Skeletal muscle satellite cell (primary cell): ENCODE measurements around the gene GHRHR.

ENCODE experiments used
- H3K27me3 ChIP-seq: 2 replicates; pipeline ENCODE4 v1.7.0; 2013; ENCODE audit warnings: low read length; ENCODE audit not compliant: control insufficient read depth, insufficient read depth
- H3K36me3 ChIP-seq: 2 replicates; pipeline ENCODE4 v1.7.0; 2013; ENCODE audit warnings: mild to moderate bottlenecking, control low read depth, low read length; ENCODE audit not compliant: insufficient read depth
- H3K4me1 ChIP-seq: 2 replicates; pipeline ENCODE4 v1.7.0; 2013; ENCODE audit warnings: low read length; ENCODE audit not compliant: control insufficient read depth, insufficient read depth
- H3K4me2 ChIP-seq: 2 replicates; pipeline ENCODE4 v1.7.0; 2013; ENCODE audit warnings: mild to moderate bottlenecking, low read length
- H3K4me3 ChIP-seq: 2 replicates; pipeline ENCODE4 v1.7.0; 2013; ENCODE audit warnings: low read length
- H3K9ac ChIP-seq: 2 replicates; pipeline ENCODE4 v1.7.0; 2013; ENCODE audit warnings: mild to moderate bottlenecking, low read depth, low read length, moderate library complexity
- H3K9me3 ChIP-seq: replicated peaks from 2 replicates; pipeline ENCODE4 v1.7.0; 2013; ENCODE audit warnings: mild to moderate bottlenecking, control low read depth, low read length

GHRHR gene

DNA sequence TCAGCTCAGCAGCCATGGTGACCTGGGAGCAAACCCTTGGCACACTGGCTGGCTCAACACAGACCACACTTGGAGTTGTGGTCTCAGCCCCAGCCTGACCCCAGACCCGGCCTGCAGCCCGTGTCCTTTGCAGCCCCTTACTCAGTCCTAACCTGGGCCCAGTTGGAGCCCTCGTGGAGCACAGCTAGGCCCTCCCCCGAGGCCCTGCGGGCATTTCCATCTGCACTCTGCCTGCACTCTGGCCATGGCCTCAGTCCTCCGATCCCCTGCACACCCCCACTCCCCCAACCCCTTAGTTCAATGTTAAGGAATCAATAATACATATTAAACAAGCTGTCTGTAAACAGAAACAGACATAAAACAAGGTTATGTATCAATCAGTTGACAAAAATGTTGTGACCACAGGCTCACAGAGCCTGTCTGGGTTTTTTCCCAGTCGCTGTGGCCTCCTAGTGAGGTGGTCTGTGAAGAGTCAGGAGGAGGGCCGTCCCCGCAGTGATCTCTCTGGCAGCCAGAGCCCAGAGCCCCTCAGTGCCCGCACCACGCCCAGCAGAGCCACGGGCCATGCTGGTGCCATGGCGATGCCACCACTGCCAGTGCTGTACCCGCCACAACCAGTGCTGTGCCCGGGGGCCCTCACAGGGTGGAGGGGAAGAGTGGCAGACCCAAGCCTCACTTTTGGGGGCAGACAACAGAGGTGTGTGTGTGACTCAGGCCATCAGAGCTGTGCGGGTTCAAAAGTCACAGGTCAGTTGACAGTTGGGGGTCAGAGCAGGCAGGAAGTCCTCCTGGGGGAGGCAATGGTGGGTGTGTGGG lies 25.5 kb downstream of the GHRHR start:
- Histone ChIP-seq H3K27me3 (no peaks in the 10 kb centered on the region), H3K9ac (no peak overlapping the region), H3K4me3 (no peak overlapping the region), H3K4me2 (no peak overlapping the region), H3K36me3 (no peaks in the 10 kb centered on the region), H3K4me1 (no peaks in the 10 kb centered on the region), H3K9me3 (no peaks in the 10 kb centered on the region)

DNA sequence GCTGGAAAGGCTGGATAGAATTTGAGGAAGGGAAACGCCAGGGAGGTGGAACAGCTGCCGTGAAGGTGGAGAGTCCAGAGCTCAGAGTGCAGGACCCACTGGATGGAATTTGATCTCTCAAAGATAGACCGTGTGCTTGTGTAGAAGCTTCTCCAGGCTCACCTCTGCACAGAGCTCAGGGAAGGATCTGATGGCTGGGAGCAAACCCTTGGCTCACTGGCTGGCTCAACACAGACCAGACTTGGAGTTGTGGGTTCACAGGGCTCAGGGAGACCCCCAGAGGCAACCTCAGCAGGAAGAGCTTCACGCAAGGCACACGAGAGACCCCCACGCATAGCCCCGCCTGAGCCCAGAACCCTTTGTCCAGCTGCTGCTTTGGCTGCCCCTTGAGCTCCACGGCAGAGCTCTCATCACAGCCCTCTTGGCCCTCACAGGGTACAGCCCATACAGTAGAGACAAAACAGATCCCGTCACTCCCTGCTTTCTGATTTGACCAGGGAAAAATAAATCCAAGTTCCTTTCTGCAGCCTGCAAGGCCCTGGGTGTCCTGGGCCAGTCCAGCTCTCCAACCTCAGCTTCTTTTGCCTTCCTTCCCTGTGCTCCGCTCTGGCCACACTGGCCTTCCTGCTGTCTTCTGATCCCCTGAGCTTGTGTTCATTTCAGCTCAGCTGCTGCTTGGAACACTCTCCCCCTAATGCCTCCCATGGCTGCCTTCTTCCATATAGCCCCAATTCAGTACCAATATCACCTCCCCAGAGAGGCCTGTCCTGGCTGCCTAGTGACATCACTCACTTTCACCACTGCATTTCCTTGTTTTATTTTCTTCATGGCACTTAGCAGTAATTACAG lies 26.3 kb downstream of the GHRHR start:
- H3K4me1 ChIP-seq, result no peaks in the 10 kb centered on the region
- no peak overlapping the region for H3K4me2 ChIP-seq
- H3K9me3 ChIP-seq, result no peaks in the 10 kb centered on the region
- no peaks in the 10 kb centered on the region for H3K27me3 ChIP-seq
- no peak overlapping the region for H3K4me3 ChIP-seq
- no peak overlapping the region for H3K9ac ChIP-seq
- no peaks in the 10 kb centered on the region for H3K36me3 ChIP-seq

DNA sequence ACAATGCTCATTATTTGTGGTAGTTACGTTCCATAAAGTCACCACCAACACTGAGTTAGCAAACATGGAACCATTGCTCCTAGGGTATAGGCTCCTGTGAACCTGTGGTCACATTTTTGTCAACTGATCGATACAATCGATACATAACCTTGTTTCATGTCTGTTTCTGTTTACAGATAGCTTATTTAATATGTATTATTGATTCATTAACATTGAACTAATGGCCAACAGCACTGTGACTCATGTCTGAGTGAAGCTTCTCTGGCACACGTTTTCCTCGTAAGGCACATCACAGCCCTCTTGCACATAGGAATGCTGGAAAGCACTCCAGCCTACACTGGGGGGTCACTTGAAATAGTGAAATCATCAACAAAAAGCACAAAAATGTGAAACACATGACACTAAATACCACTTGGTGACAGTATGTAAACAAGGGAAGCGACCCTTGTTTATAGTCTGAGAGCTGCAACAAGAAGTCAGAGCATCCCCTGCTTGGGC lies 27.0 kb downstream of the GHRHR start:
- Histone ChIP-seq H3K9me3 (no peaks in the 10 kb centered on the region), H3K4me1 (no peaks in the 10 kb centered on the region), H3K36me3 (no peaks in the 10 kb centered on the region), H3K9ac (no peak overlapping the region), H3K4me3 (no peak overlapping the region), H3K27me3 (no peaks in the 10 kb centered on the region), H3K4me2 (no peak overlapping the region)

DNA sequence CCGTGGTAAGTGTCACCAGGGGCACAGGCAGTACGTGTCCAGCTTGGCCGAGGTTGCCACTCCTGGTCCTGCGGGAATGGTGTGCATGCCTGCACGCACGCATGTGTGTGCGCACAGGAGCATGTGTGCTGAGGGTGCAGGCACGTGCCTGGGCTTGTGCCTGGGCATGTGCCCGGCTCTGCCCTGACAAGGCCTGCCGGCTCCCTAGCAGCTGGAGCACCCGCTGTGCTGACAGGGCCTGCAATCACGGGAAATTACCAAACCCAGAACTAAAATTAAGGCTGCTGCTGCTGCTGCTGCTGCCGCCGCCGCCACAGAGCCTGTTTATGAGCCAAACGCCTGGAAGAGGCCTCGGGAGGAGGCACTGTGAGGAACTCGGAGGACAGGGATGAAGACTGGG lies 28.7 kb downstream of the GHRHR start:
- no peak overlapping the region for H3K4me2 ChIP-seq
- H3K9ac ChIP-seq, result no peak overlapping the region
- H3K4me1 ChIP-seq, result no peaks in the 10 kb centered on the region
- H3K36me3 ChIP-seq, result no peaks in the 10 kb centered on the region
- H3K4me3 ChIP-seq, result no peak overlapping the region
- no peaks in the 10 kb centered on the region for H3K9me3 ChIP-seq
- H3K27me3 ChIP-seq, result no peaks in the 10 kb centered on the region

DNA sequence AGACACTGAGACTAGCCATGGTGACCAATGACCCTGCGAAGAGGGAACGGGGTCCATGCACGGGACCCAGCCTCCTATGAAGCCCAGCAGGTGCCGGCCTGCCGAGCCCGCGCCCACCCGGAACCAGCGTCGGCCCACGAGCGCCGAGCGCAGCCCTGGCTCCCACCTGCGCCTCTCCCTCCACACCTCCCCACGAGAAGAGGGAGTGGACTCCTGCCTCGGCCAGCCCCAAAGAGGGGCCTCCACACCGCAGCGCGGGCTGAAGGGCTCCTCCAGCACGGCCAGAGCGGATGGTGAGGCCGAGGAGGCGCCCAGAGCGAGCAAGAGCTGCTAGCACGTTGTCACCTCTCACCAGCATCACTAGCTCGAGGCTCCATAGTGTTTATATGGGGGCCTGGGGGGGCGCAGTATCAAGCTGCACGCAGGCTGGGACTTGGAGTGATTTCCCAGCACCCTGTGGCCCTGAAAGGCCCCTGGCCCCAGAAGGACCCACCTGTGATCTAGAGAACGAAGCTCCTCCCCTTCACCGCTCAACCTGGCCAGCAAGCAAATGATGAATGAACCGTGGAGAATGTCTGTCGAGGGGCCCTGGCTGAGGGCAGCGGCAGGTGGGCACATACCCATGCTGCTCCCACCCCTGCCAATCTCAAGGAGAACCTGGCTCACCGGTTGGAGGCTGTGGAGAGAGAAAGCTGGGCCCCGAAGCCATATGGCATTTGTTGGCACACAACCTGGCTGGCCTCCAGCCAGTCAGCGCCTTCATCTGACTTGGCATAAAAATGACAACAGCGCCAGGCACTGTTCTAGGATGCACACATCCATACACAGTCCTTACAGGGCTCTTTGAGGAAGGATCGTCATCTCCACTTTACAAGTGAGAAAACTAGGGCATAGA lies 30.7 kb downstream of the GHRHR start:
- Histone ChIP-seq H3K9ac (no peak overlapping the region), H3K27me3 (no peaks in the 10 kb centered on the region)

DNA sequence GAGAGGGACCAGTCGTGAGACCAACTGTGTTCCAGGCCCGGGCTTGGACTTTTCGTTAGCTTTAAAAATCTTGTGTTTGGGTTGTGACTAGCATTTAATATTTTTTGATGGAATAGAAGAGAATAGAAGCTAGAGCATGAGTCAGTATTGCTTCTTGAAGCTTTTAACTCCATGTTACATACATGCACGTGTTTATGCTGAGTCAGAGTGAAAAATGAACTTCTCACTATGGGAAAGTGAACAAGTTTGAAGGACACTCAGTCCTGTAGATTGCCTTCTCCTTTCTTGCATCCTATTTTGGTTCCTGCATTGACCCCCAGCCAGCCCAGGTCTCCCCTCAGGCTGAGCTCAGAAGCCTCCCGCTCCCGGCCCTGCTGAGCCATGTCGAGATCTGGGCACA lies 31.8 kb downstream of the GHRHR start:
- no peaks in the 10 kb centered on the region for H3K27me3 ChIP-seq
- H3K9me3 ChIP-seq, result no peaks in the 10 kb centered on the region
- H3K4me3 ChIP-seq, result no peak overlapping the region
- H3K36me3 ChIP-seq, result no peaks in the 10 kb centered on the region
- no peak overlapping the region for H3K4me2 ChIP-seq
- no peaks in the 10 kb centered on the region for H3K4me1 ChIP-seq
- no peak overlapping the region for H3K9ac ChIP-seq

More for the DNA sequence above, 30.7 kb downstream of the GHRHR start:
- Histone ChIP-seq H3K36me3 (no peaks in the 10 kb centered on the region), H3K4me2 (no peak overlapping the region), H3K9me3 (no peaks in the 10 kb centered on the region), H3K4me1 (no peaks in the 10 kb centered on the region), H3K4me3 (no peak overlapping the region)

DNA sequence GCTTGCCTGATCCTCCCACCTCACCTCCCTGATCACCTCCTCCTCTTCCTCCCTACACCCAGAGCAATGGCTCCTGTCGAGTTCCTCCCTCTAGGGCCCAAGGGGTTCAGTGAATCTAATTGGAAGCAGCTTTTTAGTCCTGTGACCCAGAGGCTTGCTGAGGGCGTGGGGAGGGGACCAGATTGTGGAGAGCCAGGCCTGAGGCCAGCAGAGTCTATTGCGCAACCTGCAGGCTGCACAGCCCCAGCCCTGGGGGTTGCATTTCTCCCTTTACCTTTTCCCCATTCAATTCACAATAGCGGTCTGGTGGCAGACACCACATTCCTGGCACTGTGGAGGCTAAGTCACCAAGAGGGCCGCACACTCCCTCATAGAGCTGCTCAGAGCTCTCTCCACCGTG lies 32.5 kb downstream of the GHRHR start:
- Histone ChIP-seq H3K9me3 (no peaks in the 10 kb centered on the region), H3K9ac (no peak overlapping the region), H3K4me3 (no peak overlapping the region), H3K27me3 (no peaks in the 10 kb centered on the region), H3K36me3 (no peaks in the 10 kb centered on the region), H3K4me1 (no peaks in the 10 kb centered on the region), H3K4me2 (no peak overlapping the region)

DNA sequence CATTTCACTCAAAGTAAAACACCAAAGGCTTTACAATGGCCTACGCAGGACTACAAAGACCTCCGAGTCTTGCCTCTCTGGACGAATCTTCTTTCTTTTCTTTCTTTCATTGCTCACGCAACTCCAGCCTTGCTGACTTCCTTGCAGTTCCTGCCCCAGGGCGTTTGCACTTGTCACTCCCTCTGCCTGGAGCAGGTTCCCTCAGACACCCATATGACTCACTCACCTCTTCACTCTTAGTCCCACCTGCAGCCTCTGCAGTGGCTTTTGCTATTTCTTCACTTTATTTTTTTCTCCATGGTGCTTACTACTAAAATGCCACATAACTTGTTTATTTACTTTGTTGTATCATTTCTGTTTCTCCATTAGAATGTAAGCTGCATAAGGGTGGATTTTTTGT lies 33.1 kb downstream of the GHRHR start:
- no peaks in the 10 kb centered on the region for H3K27me3 ChIP-seq
- H3K9me3 ChIP-seq, result no peaks in the 10 kb centered on the region
- H3K36me3 ChIP-seq, result no peaks in the 10 kb centered on the region
- no peak overlapping the region for H3K4me3 ChIP-seq
- no peaks in the 10 kb centered on the region for H3K4me1 ChIP-seq
- no peak overlapping the region for H3K4me2 ChIP-seq
- no peak overlapping the region for H3K9ac ChIP-seq

DNA sequence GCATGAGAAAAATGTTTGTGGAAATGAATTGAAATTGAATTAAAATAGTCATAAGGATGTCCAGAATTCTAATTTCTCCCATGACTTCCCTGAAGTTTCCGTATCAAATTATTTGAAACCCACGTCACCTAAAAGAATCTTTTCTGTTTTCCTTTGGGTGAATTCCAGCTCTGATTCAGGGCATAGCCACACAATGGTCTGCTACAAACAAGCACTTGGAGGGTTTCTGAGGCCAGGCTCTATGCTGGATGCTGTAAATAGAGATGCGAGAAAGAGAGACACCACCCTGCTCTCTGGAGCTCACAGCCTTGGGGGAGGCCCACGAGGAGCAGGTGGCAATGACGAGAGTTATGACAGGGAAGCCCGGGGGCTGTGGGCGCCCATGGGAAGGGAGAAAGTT lies 33.6 kb downstream of the GHRHR start:
- H3K4me2 ChIP-seq, result no peak overlapping the region
- no peak overlapping the region for H3K4me3 ChIP-seq
- H3K4me1 ChIP-seq, result no peaks in the 10 kb centered on the region
- no peaks in the 10 kb centered on the region for H3K9me3 ChIP-seq
- H3K36me3 ChIP-seq, result no peaks in the 10 kb centered on the region
- H3K27me3 ChIP-seq, result no peaks in the 10 kb centered on the region
- no peak overlapping the region for H3K9ac ChIP-seq

DNA sequence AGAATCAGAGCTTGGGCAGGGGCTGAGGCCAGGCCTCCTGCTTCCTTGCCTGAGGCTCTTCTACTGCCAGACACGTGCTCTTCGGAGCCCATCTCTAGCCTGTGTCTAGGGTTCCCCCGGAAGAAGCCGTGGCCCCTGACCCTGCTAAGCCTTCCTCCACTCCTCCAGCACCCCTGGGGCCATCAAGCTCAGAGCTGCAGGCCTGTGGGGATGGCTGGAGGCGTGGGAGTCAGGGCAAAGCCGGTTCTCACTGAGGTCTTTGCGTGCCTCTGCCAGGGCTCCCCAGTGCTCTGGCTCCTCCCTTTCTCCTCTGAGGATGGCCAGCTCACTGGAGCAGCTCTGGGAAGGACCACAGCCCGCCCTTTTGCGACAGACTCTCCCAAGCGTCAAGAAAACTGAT lies 34.4 kb downstream of the GHRHR start:
- H3K36me3 ChIP-seq, result no peaks in the 10 kb centered on the region
- H3K27me3 ChIP-seq, result no peaks in the 10 kb centered on the region
- no peaks in the 10 kb centered on the region for H3K4me1 ChIP-seq
- no peaks in the 10 kb centered on the region for H3K9me3 ChIP-seq
- H3K4me3 ChIP-seq, result no peak overlapping the region
- H3K4me2 ChIP-seq, result no peak overlapping the region
- no peak overlapping the region for H3K9ac ChIP-seq

DNA sequence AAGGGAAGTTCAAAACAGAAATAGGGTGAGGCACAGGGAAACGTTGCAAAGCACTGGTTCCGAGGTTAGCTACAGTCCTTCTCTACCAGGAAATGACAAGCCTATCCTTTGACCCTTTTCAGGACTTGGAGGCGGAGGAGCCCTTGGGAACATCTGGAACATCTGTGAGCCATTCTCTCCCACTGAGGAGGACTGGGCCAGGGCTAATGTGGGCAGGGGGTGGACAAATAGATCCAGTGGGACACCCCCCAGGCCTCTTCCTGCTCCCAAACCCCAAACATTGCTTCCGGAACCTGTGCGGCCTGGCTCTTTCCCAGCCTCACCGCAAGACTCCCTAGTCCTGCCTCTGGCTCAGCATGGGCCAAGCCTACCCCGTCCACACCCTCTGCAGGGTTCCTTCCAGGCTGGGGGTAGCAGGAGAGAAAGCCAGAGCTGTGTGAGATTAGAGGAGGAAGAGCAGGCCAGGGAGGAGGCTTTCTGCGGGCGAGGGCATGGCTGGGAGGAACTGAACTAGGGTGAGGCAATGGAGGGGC lies 36.5 kb downstream of the GHRHR start:
- Histone ChIP-seq H3K27me3 (no peaks in the 10 kb centered on the region), H3K4me2 (no peak overlapping the region), H3K4me3 (no peak overlapping the region), H3K9me3 (no peaks in the 10 kb centered on the region), H3K4me1 (no peaks in the 10 kb centered on the region), H3K9ac (no peak overlapping the region), H3K36me3 (no peaks in the 10 kb centered on the region)
